Heart left ventricle (tissue), 16 donors: Measurements from ENCODE around the gene UBE2Q1. TPM values are rescaled to one million over a fixed set of nuclear protein-coding genes. Genes with fewer than 3 reads are reported as not detected.

ENCODE experiments used
- ATAC-seq, 4 donors: fragments of 200-7000 bp; cut with Tn5 transposase; one replicate each; pipeline ENCODE4 v1.9.1; 2020 to 2022; ENCODE audit warnings: moderate library complexity in 4 of 4, mild to moderate bottlenecking in 3 of 4, moderate number of reproducible peaks in 1 of 4
- DNase-seq, 5 donors: peaks; one replicate each; pipeline ENCODE4 v3.0.0-alpha.2; 2020
- H3K27ac ChIP-seq, 12 donors: fragments of 200-600 bp; sonication (generic) in 4 of 12; one replicate each; pipeline versions ENCODE4 v1.5.0 to v1.8.0; 2016 to 2022; ENCODE audit warnings: mild to moderate bottlenecking in 2 of 12
- H3K27me3 ChIP-seq, 9 donors: fragments of 200-600 bp; sonication (generic) in 2 of 9; one replicate each; pipeline versions ENCODE4 v1.5.1 to v1.8.0; 2016 to 2022; ENCODE audit warnings: mild to moderate bottlenecking in 3 of 9
- H3K36me3 ChIP-seq, 9 donors: fragments of 200-600 bp; sonication (generic) in 2 of 9; one replicate each; pipeline versions ENCODE4 v1.5.0 to v1.8.0; 2018 to 2022; ENCODE audit warnings: mild to moderate bottlenecking in 2 of 9
- H3K4me1 ChIP-seq, 12 donors: fragments of 200-600 bp; sonication (generic) in 4 of 12; one replicate each; pipeline versions ENCODE4 v1.5.0 to v1.8.0; 2016 to 2022; ENCODE audit warnings: mild to moderate bottlenecking in 3 of 12
- H3K4me3 ChIP-seq, 12 donors: fragments of 200-600 bp; sonication (generic) in 4 of 12; one replicate each; pipeline versions ENCODE4 v1.5.0 to v1.8.0; 2017 to 2022; ENCODE audit warnings: mild to moderate bottlenecking in 9 of 12, moderate library complexity in 4 of 12
- H3K9me3 ChIP-seq, 12 donors: fragments of 200-600 bp; sonication (generic) in 4 of 12; one replicate each; pipeline versions ENCODE4 v1.5.0 to v1.8.0; 2016 to 2022; ENCODE audit warnings: mild to moderate bottlenecking in 1 of 12
- POLR2A ChIP-seq, 2 donors: fragments of 450-650 bp; IDR thresholded peaks; one replicate each; pipeline ENCODE4 v1.6.1; 2017; ENCODE audit warnings: antibody characterized with exemption in 2 of 2, mild to moderate bottlenecking in 2 of 2, moderate library complexity in 2 of 2
- WGBS, 4 donors: extraction: QIAGEN DNeasy Blood & Tissue Kit in 2 of 4; methylation state at CpG; one replicate each; pipeline versions ENCODE4 v1.1.5 to v1.1.7; 2013 to 2018; 5-methylcytosine and 5-hydroxymethylcytosine counted together
- intact Hi-C, 10 donors: fragments of 100-400 bp; cut with DNase I; formaldehyde crosslinking; loops; one replicate each; pipeline versions ENCODE4 v1.11.1 to v1.14.2; 2022
- polyA plus RNA-seq, 2 donors: library from polyadenylated mRNA; stranded (reverse); fragments of 200-250 nt; gene quantifications; one replicate each; pipeline ENCODE4 v1.2.3, GENCODE V29; 2013
- total RNA-seq, 9 donors: library from RNA; depleted of rRNA in 2 of 9; stranded (reverse); fragments of >200 nt in 2 of 9; fragmentation: NEBNext Ultra II Directional in 3 of 9; extraction: Animal tissue kit (Norgen Biotek cat#: 25700) in 3 of 9; gene quantifications; one replicate each; pipeline versions ENCODE4 v1.1.0 to v1.2.4, GENCODE V29; 2016 to 2023
- TF ChIP-seq, protein P1 (sequence below), 12 donors: fragments of 200-600 bp; sonication (generic) in 4 of 12; IDR thresholded peaks; one replicate each; pipeline versions ENCODE4 v1.5.0 to v1.8.0; 2018 to 2022; ENCODE audit warnings: antibody characterized with exemption in 12 of 12, mild to moderate bottlenecking in 5 of 12
- donor health status: ischemic (EF 13 %, LVEDD 7.1; RV severe dilation, severe dysfunction).
- donor health status: healthy with polysubstance abuse.
- donor health status: DM: no; HTN: yes; CAD: no.
- donor health status: DM: no; HTN: no; CAD: no.
- donor health status: ischemic (EF 25% LVEDD 6.9; RV normal size, moderate dysfunction).
- donor health status: ischemic (EF 25% LVEDD 5.7; RV mildly dilated, moderate dysfunction).
- donor health status: healthy.
- donor health status: DM: yes; HTN: yes; CAD: no.
- donor health status: ischemic (EF 35%, LVEDD 5.7; RV mildly dilated, moderate dysfunction).
- donor health status: nonischemic (EF 11% LVEDD 7.7; RV severe dilation, severe dysfunction).
- donor health status: DM: yes; HTN: yes; CAD: no.
- donor health status: PGD.
- donor health status: ischemic (EF 29% LVEDD 5.4; RV normal size, mild dysfunction).
- donor health status: nonischemic (EF 23%, LVEDD 6.1; RV moderate dilation, normal function).

UBE2Q1 gene
- total and polyA plus RNA-seq, 11 donors = 22.1 to 79.4 (median 57.2) TPM

- WGBS, 4 donors = 78 to 83% (median 80%) methylated on average over 13 of the region's 13 CpGs
- no peak for TF ChIP-seq POLR2A (IDR thresholded peaks at IDR 0.05)
- TF ChIP-seq, protein P1, sequence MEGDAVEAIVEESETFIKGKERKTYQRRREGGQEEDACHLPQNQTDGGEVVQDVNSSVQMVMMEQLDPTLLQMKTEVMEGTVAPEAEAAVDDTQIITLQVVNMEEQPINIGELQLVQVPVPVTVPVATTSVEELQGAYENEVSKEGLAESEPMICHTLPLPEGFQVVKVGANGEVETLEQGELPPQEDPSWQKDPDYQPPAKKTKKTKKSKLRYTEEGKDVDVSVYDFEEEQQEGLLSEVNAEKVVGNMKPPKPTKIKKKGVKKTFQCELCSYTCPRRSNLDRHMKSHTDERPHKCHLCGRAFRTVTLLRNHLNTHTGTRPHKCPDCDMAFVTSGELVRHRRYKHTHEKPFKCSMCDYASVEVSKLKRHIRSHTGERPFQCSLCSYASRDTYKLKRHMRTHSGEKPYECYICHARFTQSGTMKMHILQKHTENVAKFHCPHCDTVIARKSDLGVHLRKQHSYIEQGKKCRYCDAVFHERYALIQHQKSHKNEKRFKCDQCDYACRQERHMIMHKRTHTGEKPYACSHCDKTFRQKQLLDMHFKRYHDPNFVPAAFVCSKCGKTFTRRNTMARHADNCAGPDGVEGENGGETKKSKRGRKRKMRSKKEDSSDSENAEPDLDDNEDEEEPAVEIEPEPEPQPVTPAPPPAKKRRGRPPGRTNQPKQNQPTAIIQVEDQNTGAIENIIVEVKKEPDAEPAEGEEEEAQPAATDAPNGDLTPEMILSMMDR (IDR thresholded peaks at IDR 0.05) = peak; percentile 71 to 85 (median 78)
- intact Hi-C loops = loop anchor here in 8 of 10 donors (1.0 to 10.0 kb wide), 7 partner anchors 64 to 212 kb away; no protein-coding TSS in a partner anchor
Measured at GRCh38 chr1:154546264-154547063, 12.0 kb downstream of the UBE2Q1 start.

DNA sequence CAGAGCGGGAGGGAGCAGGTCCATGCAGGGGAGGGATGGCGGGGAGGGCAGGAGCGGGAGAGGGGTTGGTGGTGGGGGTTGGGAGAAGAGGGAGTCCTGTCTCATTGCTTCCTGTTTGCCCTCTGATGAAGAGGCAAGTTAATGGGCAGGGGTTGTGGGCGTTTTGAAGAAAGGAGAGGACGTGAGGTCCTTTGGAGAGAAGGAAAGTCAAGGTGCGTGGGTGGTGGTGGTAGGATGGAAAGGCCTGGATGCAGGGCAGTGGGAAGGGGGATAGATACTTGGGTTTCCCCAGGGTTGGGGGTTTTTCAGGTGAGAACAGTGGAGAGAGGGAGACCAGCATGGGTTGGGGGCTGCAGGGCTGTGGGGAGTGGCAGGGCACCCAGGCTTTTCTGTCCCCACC is 17.2 kb downstream of the UBE2Q1 start:
- 70 to 80% (median 73%) methylated on average over 6 of the region's 6 CpGs for WGBS, 4 donors

More at GRCh38 chr1:154546264-154547063, 12.0 kb downstream of the UBE2Q1 start:
- Histone ChIP-seq H3K36me3 (peaks cover 3 to 39% (median 30%) of the 10 kb centered on the region in 9 donors), H3K9me3 (no peaks in the 10 kb centered on the region), H3K4me3 (no peak overlapping the region), H3K4me1 (peaks cover 0 to 28% (median 13%) of the 10 kb centered on the region in 12 donors), H3K27me3 (no peaks in the 10 kb centered on the region), H3K27ac (no peak overlapping the region)
- ATAC-seq (peak in 3 of 4 donors; percentile 71 to 80 (median 74)), DNase-seq (peak; percentile 51 to 72 (median 56))

DNA sequence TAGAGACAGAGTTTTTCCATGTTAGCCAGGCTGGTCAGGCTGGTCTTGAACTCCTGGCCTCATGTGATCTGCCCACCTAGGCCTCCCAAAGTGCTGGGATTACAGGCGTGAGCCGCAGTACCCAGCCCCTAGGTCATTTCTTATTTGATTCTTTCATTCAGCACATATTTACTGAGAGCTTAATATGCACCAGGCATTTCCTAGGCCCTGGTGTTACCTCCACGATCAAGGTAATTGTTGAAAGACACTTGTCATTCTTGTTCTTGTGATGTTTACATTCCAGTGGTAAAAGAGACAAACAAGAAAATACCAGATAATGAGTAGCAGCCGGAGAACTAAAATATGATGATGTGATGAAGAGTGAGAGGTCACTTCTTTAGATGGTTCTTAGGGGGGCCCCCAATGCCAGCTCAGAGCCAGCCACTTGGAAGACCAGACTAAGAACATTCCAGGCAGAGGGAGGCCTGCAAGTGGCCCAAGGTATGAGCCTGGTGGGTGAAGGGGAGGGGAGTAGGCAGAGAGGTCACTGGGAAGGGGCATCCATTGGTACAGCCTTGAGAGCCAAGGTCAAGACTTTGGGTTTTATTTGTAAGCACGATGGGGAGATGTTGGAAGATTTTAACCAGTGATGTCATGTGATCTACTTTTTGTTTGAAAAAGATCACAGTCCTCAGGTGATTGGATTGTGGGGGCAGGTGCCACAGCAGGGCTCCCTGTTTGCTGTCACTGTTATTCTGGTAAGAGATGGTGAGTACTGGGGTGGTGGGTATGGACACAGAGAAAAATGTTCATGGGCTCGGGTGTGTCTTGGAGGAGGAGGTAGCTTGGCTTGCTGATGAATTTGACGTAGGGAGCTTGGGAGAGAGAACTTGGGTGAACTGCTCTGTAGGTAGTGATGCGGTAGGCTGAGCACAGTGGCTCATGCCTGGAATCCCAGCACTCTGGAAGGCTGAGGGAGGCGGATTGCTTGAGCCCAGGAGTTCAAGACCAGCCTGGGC is 18.7 kb downstream of the UBE2Q1 start:
- intact Hi-C loops = loop anchor here in 4 of 10 donors (5.0 to 10.0 kb wide), 3 partner anchors 57 to 205 kb away; no protein-coding TSS in a partner anchor
- Histone ChIP-seq H3K27ac (no peak overlapping the region), H3K4me1 (peaks cover 0 to 4% (median 0%) of the 10 kb centered on the region in 12 donors), H3K4me3 (no peak overlapping the region), H3K27me3 (no peaks in the 10 kb centered on the region), H3K36me3 (peaks cover 0 to 2% (median 0%) of the 10 kb centered on the region in 9 donors), H3K9me3 (no peaks in the 10 kb centered on the region)
- TF ChIP-seq POLR2A (IDR thresholded peaks at IDR 0.05) = no peak
- TF ChIP-seq, protein P1 (IDR thresholded peaks at IDR 0.05) = no peak
- ATAC-seq (no peak), DNase-seq (no peak)
- 89 to 94% (median 90%) methylated on average over 9 of the region's 9 CpGs for WGBS, 4 donors

More for the DNA sequence above, 17.2 kb downstream of the UBE2Q1 start:
- Histone ChIP-seq H3K9me3 (no peaks in the 10 kb centered on the region), H3K4me3 (no peak overlapping the region), H3K4me1 (peaks cover 0 to 4% (median 0%) of the 10 kb centered on the region in 12 donors), H3K36me3 (peaks cover 0 to 2% (median 0%) of the 10 kb centered on the region in 9 donors), H3K27ac (no peak overlapping the region), H3K27me3 (no peaks in the 10 kb centered on the region)
- DNase-seq (no peak), ATAC-seq (no peak)
- TF ChIP-seq, protein P1 (IDR thresholded peaks at IDR 0.05) = no peak
- no peak for TF ChIP-seq POLR2A (IDR thresholded peaks at IDR 0.05)
- intact Hi-C loops = loop anchor here in 4 of 10 donors (5.0 to 10.0 kb wide), 3 partner anchors 59 to 206 kb away; no protein-coding TSS in a partner anchor
